Measurements from ENCODE around the gene ACVR1B.
"Not testable (repeated sequence)": the region's sequence is repeated elsewhere in the genome, so short reads cannot be mapped to it uniquely, and the experiment has no call there.

ACVR1B gene

GRCh38 chr12:51972422-51972812, 20.9 kb downstream of the ACVR1B start:
- no peak for DNase-seq

DNA sequence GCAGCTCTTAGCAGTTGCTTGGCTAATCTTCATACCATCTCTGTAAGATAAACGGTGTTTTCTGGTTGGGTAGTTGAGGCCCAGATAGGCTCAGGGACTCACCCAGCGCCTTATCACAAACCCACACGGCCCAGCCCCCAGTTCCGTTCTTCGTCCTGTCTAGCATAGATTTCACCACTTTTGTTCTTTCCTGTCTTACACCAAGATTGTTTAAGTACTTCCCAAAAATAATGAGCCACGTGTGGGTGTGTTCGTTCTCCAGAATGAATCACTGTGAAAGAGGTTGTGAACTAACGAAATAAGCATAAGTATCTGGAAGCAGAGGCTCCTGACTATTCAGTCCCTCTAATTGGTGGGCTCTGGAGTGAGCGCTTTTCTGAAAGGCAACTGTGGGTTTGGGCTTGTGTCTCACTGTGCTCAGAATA, 21.4 kb downstream of the ACVR1B start:
- peak; percentile 49 for DNase-seq

DNA sequence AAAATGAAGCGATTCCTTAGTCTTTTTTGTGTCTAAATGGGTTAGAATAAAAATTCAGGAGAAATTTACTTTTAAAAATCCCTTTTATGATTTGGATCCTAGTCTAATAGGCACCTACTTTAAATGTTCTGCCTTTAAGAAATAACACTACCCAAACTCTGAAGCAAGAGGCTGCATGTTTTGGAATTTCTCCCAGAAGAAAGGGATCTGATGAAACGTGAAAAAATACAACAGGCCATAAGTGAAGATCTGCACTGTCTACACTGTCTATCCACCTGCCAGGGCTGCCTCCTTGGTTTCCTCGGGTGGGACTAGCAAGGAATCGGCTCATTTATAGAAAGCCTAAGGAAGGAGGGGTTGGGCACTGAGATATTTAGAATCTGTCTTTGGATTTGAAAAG, 22.1 kb downstream of the ACVR1B start:
- DNase-seq = no peak

DNA sequence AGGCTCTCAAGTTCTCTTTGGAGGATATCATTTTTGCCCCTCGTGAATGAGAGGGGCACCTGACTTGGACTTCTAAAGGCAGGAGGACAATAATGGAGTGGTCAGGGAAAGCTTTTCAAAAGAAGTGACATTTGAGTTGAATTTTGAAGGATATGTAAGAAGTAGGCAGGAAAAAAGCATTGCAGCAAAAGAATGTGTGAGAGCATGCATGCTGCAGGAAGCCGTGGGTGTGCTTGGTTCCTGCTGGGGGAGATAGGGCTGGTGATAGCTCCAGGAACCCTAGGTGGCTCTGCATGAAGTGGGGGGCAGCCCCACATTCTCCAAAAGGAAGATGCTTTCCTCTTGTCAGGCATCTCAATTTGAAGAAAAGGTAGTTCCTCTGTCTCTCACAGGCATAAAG, 23.1 kb downstream of the ACVR1B start:
- no peak for DNase-seq

GRCh38 chr12:51975196-51975595, 23.7 kb downstream of the ACVR1B start:
- no peak for DNase-seq

DNA sequence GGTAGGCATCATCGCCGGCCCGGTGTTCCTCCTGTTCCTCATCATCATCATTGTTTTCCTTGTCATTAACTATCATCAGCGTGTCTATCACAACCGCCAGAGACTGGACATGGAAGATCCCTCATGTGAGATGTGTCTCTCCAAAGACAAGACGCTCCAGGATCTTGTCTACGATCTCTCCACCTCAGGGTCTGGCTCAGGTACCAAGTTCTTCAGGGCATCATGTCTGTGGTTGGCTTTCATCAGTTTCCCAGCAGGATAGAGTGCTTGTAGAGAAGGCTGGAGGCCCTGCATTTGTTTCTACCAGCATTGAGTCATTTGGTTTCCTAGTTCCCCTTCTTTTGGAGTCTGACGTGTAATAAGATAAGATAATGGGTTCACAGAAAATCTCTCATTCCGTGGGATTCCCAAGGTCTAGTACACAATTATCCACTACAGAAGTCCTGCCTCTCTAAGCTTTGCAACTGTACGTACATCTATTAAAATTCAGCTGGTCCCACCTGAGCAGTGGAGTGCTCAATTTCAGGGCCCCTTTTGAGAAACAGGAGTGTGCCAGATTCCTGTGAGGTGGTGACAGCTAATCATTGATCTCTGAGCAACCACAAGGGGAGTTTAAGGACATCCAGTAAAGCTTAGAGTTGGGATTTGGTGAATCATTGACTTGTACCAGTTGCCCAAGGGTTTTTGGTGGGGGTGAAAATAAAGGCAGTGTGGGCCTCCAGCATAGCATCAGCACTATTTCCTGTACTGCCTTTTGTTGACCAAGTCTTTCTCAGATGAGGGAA, 25.1 kb downstream of the ACVR1B start:
- no peak for DNase-seq

DNA sequence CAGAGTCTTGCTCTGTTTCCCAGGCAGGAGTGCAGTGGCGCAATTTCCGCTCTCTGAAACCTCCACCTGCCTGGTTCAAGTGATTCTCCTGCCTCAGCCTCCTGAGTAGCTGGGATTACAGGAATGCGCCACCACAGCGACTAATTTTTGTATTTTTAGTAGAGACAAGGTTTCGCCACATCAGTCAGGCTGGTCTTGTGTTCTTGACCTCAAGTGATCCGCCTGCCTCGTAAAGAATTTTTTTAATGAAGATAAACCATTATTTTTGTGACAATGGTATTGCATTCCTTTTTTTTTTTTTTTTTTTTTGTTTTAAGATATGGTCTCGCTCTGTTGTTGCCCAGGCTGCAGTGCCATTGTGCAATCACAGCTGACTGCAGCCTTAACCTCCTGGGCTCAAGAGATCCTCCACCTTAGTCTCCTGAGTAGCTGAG, 25.8 kb downstream of the ACVR1B start:
- DNase-seq = no peak

DNA sequence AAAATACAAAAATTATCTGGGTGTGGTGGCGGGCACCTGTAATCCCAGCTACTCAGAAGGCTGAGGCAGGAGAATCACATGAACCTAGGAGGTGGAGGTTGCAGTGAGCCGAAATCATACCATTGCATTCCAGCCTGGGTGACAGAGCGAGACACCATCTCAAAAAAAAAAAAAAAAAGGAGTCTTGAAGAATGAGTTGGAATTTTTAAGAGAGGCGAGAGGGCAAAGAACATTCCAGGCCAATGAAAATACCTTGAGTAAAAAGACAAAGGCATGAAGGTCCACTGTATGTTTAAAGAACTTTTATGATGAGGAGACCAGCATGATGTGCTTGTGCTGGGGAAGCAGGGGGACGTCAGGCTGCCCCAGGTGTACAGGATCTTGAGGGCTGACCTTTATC, 27.8 kb downstream of the ACVR1B start:
- not testable (repeated sequence) for DNase-seq

- DNase-seq = peak; percentile 42
Observed at GRCh38 chr12:51980051-51980808, 28.7 kb downstream of the ACVR1B start.

DNA sequence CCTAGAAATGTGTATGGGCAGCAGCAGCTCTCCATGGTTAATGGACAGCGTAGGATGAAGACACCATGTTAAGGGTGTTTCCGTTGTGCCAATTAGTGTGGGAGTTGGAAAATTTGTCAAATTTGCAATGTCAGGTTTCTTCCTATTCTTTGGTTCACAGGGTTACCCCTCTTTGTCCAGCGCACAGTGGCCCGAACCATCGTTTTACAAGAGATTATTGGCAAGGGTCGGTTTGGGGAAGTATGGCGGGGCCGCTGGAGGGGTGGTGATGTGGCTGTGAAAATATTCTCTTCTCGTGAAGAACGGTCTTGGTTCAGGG, 29.3 kb downstream of the ACVR1B start:
- DNase-seq = no peak

- DNase-seq = no peak
Observed at GRCh38 chr12:51984657-51985056, 33.2 kb downstream of the ACVR1B start.

DNA sequence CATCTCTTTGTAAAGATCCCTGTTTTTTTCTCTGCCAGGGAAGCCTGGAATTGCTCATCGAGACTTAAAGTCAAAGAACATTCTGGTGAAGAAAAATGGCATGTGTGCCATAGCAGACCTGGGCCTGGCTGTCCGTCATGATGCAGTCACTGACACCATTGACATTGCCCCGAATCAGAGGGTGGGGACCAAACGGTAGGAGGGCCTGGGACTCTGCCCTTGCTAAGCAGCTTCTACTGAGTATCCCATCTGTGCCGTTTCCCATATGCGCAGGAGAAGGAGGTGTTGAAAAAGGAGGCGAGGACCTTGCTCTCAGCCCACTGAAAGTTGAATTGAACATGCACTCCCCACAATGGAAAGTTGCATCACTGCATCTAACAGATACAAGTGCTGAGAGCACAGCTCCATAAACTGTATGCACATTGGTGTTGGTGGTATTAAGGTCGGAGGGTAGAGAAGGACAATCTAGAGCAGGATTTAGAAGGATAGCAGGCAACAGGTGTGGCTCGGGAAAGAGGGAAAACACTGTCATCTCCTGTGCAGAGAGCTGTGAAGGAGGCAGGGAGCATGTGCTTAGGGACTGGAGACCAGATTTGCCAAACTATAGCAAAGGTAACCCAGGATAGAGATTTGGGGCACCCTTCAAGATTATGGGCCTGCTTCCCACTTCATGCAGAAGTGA, 33.8 kb downstream of the ACVR1B start:
- no peak for DNase-seq

DNA sequence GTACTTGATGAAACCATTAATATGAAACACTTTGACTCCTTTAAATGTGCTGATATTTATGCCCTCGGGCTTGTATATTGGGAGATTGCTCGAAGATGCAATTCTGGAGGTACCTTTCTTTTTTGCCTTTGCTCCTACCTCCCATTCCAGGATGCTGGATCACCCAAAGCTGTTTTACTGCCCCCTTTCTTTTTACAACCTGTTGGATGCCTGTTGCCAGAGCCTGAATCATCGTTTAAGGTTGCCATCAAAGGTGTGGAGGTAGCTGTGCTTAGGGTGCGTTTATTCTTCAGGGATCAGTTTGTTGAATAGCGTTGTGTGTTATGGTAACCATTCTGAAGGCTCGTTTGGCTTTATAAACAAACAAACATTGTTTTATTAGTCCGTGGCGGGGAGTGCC, 35.3 kb downstream of the ACVR1B start:
- DNase-seq = no peak

GRCh38 chr12:51992246-51992645, 40.7 kb downstream of the ACVR1B start:
- DNase-seq = no peak

DNA sequence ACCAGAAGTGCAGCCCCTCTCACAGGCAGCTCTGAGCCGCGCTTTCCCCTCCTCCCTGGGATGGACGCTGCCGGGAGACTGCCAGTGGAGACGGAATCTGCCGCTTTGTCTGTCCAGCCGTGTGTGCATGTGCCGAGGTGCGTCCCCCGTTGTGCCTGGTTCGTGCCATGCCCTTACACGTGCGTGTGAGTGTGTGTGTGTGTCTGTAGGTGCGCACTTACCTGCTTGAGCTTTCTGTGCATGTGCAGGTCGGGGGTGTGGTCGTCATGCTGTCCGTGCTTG, 43.0 kb downstream of the ACVR1B start:
- no peak for DNase-seq

DNA sequence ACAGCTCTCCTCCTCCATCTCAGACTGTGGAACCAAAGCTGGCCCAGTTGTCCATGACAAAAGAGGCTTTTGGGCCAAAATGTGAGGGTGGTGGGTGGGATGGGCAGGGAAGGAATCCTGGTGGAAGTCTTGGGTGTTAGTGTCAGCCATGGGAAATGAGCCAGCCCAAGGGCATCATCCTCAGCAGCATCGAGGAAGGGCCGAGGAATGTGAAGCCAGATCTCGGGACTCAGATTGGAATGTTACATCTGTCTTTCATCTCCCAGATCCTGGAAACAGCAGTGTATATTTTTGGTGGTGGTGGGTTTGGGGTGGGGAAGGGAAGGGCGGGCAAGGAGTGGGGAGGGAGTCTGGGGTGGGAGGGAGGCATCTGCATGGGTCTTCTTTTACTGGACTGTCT, 43.5 kb downstream of the ACVR1B start:
- no peak for DNase-seq

GRCh38 chr12:51997136-51997535, 45.6 kb downstream of the ACVR1B start:
- DNase-seq = no peak

GRCh38 chr12:52003016-52003550, 51.6 kb downstream of the ACVR1B start:
- no peak for DNase-seq

DNA sequence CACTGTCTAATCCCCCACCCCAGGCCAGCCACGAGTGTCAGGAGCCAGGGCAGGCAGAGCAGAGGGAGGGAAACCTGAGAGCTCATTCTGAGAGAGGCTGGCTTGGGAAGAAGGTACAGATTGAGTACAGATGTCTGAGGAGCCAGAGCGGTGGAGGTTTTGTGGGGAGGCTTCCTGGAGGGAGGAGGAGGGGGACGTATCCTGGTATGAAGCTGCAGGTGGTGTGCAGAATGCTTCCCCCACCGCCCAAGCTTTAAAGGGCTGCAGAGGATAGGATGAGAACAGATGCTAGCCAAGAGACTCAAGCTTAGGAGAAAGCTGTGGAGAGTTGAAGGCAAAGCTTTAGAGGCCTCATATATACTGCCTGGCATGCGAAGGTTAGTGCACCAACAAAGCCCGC, 52.1 kb downstream of the ACVR1B start:
- DNase-seq = no peak

DNA sequence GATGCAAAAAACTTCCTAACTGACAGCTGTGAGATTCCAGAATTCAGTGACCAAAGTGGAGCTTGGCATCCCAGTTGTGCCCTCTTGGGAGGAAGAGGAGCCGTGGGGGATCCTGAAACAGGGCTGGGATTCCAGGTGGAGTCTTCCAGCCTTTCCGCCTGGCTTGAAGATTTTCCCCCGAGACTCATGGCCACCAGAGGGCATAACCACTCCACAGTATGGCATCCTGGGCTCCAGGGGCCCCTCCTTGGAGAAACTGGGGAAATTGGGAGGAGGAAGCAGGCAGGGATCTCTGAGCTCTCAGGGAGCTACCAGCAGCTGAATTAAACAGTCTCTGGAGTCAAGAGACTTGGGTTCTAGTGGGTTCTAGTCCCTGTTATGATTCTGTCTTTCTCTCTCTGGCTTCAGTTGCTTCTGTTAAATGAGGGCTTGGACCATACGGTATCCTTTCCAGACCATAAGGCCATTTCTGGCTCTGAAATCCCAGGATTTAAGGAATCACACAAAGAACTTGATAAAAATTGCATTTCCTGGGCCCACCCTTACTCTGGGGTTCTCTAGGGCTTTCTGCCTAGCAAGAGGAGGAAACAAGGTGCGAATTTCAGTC, 52.6 kb downstream of the ACVR1B start:
- DNase-seq = no peak

DNA sequence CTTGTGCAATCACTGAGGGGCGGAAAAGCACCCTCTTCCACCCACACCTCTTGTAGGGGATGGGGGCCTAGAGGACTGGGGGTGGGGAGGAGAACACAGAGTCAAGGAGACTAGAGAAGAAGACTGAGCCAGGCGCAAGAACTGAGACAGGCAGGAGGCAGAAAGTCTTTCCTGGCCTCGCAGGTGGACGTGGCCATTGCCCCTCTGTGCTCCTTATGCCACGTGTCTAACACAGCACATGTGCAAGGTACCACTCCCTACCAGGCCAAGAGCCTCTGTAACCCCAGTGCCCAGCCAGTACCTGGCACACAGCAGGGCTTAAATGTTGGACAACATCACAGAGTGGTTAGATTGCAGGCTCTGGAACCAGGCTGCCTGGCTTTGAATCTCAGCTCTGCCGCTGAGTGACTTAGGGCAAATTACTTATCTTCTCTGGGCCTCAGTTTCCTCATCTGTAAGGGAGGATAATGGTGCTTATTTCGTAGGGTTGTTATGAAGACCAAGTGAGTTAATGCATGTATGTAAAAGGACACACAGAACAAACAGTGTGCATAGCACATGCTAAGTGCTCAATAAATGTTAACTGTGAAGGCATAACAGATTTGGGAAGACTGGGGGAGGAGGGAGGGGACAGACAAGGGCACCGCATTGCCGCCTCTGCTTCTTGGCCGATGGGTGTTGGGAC, 53.9 kb downstream of the ACVR1B start:
- no peak for DNase-seq

DNA sequence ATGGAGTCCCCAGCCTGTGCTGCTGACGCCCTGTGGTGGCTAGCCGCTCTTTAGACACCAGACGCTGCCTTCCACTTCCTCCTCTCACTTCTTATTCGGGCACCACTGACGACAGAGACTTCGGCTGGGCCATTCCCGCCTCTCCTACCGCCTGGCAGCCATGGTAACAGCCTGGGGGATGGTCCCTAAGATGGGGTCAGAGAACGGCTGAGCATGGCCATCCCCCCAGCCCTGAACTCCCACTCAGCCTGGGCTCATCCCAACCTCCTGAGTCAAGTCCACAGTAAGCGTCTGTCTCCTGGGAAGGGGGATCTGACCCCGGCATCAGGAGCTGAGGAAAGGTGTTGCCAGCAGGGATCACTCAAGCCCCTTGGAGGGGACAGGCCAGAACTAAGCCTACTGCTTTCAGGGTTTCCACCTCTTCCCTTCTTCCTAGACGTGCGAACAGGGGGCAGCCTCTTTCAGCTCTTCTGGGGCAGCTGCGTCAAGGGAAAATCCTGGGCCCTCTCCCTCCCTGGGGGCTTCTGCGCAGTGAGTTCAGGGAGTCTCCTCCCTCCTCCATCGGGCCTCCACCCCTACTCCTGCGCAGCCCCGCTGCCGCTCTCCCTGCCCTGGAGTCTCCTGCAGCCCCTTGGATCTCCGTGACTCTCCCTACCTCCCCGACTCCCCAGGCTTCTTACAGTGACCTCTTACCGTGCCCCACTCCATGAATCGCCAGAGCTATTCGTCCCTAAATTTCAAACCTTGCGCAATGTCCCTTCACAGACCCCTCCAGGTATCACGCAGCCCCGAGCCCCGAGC, 54.6 kb downstream of the ACVR1B start:
- DNase-seq = peak; percentile 33

Measured in GDM1 (cell line).